Endothelial cell (in vitro differentiated cells): ENCODE results near the gene MEG3. TPM values are rescaled to one million over a fixed set of nuclear protein-coding genes. Genes with fewer than 3 reads are reported as not detected.

ENCODE experiments used
- DNase-seq: peaks from one replicate; pipeline ENCODE4 v3.0.0; 2021; ENCODE audit warnings: low spot score
- H3K27ac Mint-ChIP-seq: one replicate; pipeline ENCODE4 v1.8.0; 2021; ENCODE audit warnings: mixed read lengths, inconsistent platforms; ENCODE audit not compliant: unreplicated experiment
- H3K27me3 Mint-ChIP-seq: one replicate; pipeline ENCODE4 v1.8.0; 2021; ENCODE audit warnings: mild to moderate bottlenecking, moderate library complexity, mixed read lengths, inconsistent platforms; ENCODE audit not compliant: unreplicated experiment
- H3K36me3 Mint-ChIP-seq: one replicate; pipeline ENCODE4 v1.8.0; 2021; ENCODE audit warnings: mild to moderate bottlenecking, low read depth, mixed read lengths, inconsistent platforms; ENCODE audit not compliant: unreplicated experiment
- H3K4me1 Mint-ChIP-seq: one replicate; pipeline ENCODE4 v1.8.0; 2021; ENCODE audit warnings: mild to moderate bottlenecking, mixed read lengths, inconsistent platforms; ENCODE audit not compliant: unreplicated experiment
- H3K4me3 Mint-ChIP-seq: one replicate; pipeline ENCODE4 v1.8.0; 2021; ENCODE audit warnings: mild to moderate bottlenecking, mixed read lengths, inconsistent platforms; ENCODE audit not compliant: unreplicated experiment
- H3K9me3 Mint-ChIP-seq: one replicate; pipeline ENCODE4 v1.8.0; 2021; ENCODE audit warnings: mixed read lengths, inconsistent platforms; ENCODE audit not compliant: unreplicated experiment
- microRNA-seq: library from miRNA; unstranded; fragments of <30 nt; microRNA quantifications from one replicate; pipeline ENCODE4, GENCODE V29; 2020; ENCODE audit not compliant: unreplicated experiment
- total RNA-seq: library from RNA; stranded (reverse); fragmentation: NEBNext Ultra II Directional; extraction: Animal tissue kit (Norgen Biotek cat#: 25700); gene quantifications from one replicate; pipeline ENCODE4 v1.2.1, GENCODE V29; 2021; ENCODE audit not compliant: unreplicated experiment
- TF ChIP-seq, protein P1 (sequence below): fragments of 200-600 bp; sonication (generic); IDR thresholded peaks from one replicate; pipeline ENCODE4 v1.5.0; 2021; ENCODE audit warnings: antibody characterized with exemption; ENCODE audit not compliant: unreplicated experiment

Gene MEG3
- total RNA-seq, 1 donor from 2014 or later: not detected

- Mint-ChIP-seq H3K4me3 (no peak overlapping the region), H3K27me3 (peaks cover 3% of the 10 kb centered on the region), H3K36me3 (peaks cover 6% of the 10 kb centered on the region), H3K4me1 (peaks cover 5% of the 10 kb centered on the region), H3K27ac (no peak overlapping the region), H3K9me3 (peaks cover 4% of the 10 kb centered on the region)
- no peak for DNase-seq
- TF ChIP-seq, protein P1, sequence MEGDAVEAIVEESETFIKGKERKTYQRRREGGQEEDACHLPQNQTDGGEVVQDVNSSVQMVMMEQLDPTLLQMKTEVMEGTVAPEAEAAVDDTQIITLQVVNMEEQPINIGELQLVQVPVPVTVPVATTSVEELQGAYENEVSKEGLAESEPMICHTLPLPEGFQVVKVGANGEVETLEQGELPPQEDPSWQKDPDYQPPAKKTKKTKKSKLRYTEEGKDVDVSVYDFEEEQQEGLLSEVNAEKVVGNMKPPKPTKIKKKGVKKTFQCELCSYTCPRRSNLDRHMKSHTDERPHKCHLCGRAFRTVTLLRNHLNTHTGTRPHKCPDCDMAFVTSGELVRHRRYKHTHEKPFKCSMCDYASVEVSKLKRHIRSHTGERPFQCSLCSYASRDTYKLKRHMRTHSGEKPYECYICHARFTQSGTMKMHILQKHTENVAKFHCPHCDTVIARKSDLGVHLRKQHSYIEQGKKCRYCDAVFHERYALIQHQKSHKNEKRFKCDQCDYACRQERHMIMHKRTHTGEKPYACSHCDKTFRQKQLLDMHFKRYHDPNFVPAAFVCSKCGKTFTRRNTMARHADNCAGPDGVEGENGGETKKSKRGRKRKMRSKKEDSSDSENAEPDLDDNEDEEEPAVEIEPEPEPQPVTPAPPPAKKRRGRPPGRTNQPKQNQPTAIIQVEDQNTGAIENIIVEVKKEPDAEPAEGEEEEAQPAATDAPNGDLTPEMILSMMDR: no peak
These were observed 83.5 kb downstream of the MEG3 start for GRCh38 chr14:100909439-100909838.

Small RNA genes within 50 kb of the gene (microRNA-seq; reads per million reads assigned to microRNA genes)
- gene MIR127 (1.7 reads per million, percentile 25 among the genes with 10 or more reads in this experiment), gene MIR136 (not detected), gene MIR2392 (not detected), gene MIR337 (0.97 reads per million, percentile 10 among the genes with 10 or more reads in this experiment), gene MIR431 (3.4 reads per million, percentile 41 among the genes with 10 or more reads in this experiment), gene MIR432 (2.0 reads per million, percentile 29 among the genes with 10 or more reads in this experiment), gene MIR433 (0.49 reads per million), gene MIR493 (0.42 reads per million), gene MIR665 (not detected)

Other genes with a start within 250 kb of the MEG3 start
- 1.6 TPM for gene BEGAIN, start 238.7 kb upstream of the MEG3 start, total RNA-seq
- gene DLK1, start 99.2 kb upstream of the MEG3 start, total RNA-seq: 1.3 TPM
- gene RTL1, start 77.6 kb downstream of the MEG3 start, total RNA-seq: 0.18 TPM